HG02970 (cell line): ENCODE results near the gene INSL3.

Source experiments
- ATAC-seq: cut with Tn5 transposase; IDR thresholded peaks from one replicate; pipeline ENCODE4 v1.9.1; 2021; ENCODE audit warnings: mild to moderate bottlenecking, moderate library complexity, moderate number of reproducible peaks; ENCODE audit not compliant: unreplicated experiment, low FRiP score

Gene INSL3

GRCh38 chr19:17847538-17848366, 26.4 kb upstream of the INSL3 start, which contains the start of gene JAK3:
JAK3 (minus strand) TSS chr19:17847982; CDS start chr19:17844417, 3,565 bp downstream.
- ATAC-seq = peak; percentile 67

- ATAC-seq = no peak
Observed at GRCh38 chr19:17846146-17846545, 24.8 kb upstream of the INSL3 start.

- no peak for ATAC-seq
Observed at GRCh38 chr19:17843908-17844490, 22.7 kb upstream of the INSL3 start.

- no peak for ATAC-seq
Observed at GRCh38 chr19:17843292-17843827, 22.0 kb upstream of the INSL3 start.

GRCh38 chr19:17842663-17843291, 21.5 kb upstream of the INSL3 start:
- no peak for ATAC-seq

GRCh38 chr19:17841810-17842662, 20.7 kb upstream of the INSL3 start:
- ATAC-seq = no peak

GRCh38 chr19:17841371-17841809, 20.1 kb upstream of the INSL3 start:
- ATAC-seq = no peak

GRCh38 chr19:17840019-17840418, 18.7 kb upstream of the INSL3 start:
- ATAC-seq = no peak

GRCh38 chr19:17837972-17838371, 16.7 kb upstream of the INSL3 start:
- ATAC-seq = no peak

- ATAC-seq = no peak
Observed at GRCh38 chr19:17836530-17836929, 15.2 kb upstream of the INSL3 start.

GRCh38 chr19:17835182-17836006, 14.1 kb upstream of the INSL3 start:
- ATAC-seq = no peak

- no peak for ATAC-seq
Observed at GRCh38 chr19:17834350-17835181, 13.2 kb upstream of the INSL3 start.

GRCh38 chr19:17832443-17833208, 11.3 kb upstream of the INSL3 start:
- ATAC-seq = no peak

- no peak for ATAC-seq
Observed at GRCh38 chr19:17831419-17831888, 10.1 kb upstream of the INSL3 start.

- ATAC-seq = no peak
Observed at GRCh38 chr19:17830567-17831418, 9.5 kb upstream of the INSL3 start.

- no peak for ATAC-seq
Observed at GRCh38 chr19:17829855-17830566, 8.7 kb upstream of the INSL3 start.
